Liver (tissue), 9 donors: ENCODE measurements around the gene SUSD4. TPM values are rescaled to one million over a fixed set of nuclear protein-coding genes. Genes with fewer than 3 reads are reported as not detected.

Experiments used
- DNase-seq: peaks from one replicate; pipeline ENCODE4 v3.0.0-alpha.2; 2017; ENCODE audit warnings: low spot score
- H3K27ac ChIP-seq, 2 donors: one replicate each; pipeline ENCODE4 v1.7.0; 2013; ENCODE audit warnings: inconsistent platforms in 2 of 2, low read length in 2 of 2, control low read depth in 1 of 2, low read depth in 1 of 2, mild to moderate bottlenecking in 1 of 2
- H3K27me3 ChIP-seq, 4 donors: one replicate each; pipeline versions ENCODE4 v1.6.1 to v1.7.0; 2013; ENCODE audit warnings: low read length in 3 of 4, inconsistent platforms in 1 of 4, mild to moderate bottlenecking in 1 of 4, moderate library complexity in 1 of 4; ENCODE audit not compliant: control insufficient read depth in 4 of 4, insufficient read depth in 4 of 4
- H3K36me3 ChIP-seq, 4 donors: one replicate each; pipeline versions ENCODE4 v1.6.1 to v1.7.0; 2013; ENCODE audit warnings: low read length in 3 of 4, mild to moderate bottlenecking in 3 of 4, low read depth in 1 of 4, moderate library complexity in 1 of 4; ENCODE audit not compliant: control insufficient read depth in 4 of 4, insufficient read depth in 3 of 4
- H3K4me1 ChIP-seq, 4 donors: one replicate each; pipeline versions ENCODE4 v1.6.1 to v1.7.0; 2013; ENCODE audit warnings: low read length in 3 of 4, mild to moderate bottlenecking in 3 of 4, moderate library complexity in 1 of 4; ENCODE audit not compliant: control insufficient read depth in 4 of 4, insufficient read depth in 4 of 4
- H3K4me3 ChIP-seq, 3 donors: one replicate each; pipeline versions ENCODE4 v1.6.1 to v1.7.0; 2013; ENCODE audit warnings: low read length in 3 of 3, control low read depth in 1 of 3, low read depth in 1 of 3, mild to moderate bottlenecking in 1 of 3
- H3K9ac ChIP-seq, 2 donors: one replicate each; pipeline ENCODE4 v1.7.0; 2013; ENCODE audit warnings: low read length in 2 of 2, mild to moderate bottlenecking in 2 of 2, moderate library complexity in 2 of 2, control low read depth in 1 of 2, low read depth in 1 of 2
- H3K9me3 ChIP-seq, 4 donors: one replicate each; pipeline versions ENCODE4 v1.6.1 to v1.7.0; 2013; ENCODE audit warnings: low read length in 3 of 4; ENCODE audit not compliant: control insufficient read depth in 4 of 4
- EGR1 ChIP-seq, 2 donors: IDR thresholded peaks; 2 replicates each; pipeline ENCODE4 v1.6.1; 2016 to 2018; ENCODE audit warnings: antibody characterized with exemption in 2 of 2, low read depth in 2 of 2
- FOXA1 ChIP-seq: IDR thresholded peaks from 2 replicates; pipeline ENCODE4 v1.6.1; 2016; ENCODE audit warnings: antibody characterized with exemption
- FOXA2 ChIP-seq: IDR thresholded peaks from 2 replicates; pipeline ENCODE4 v1.6.1; 2016; ENCODE audit warnings: antibody characterized with exemption
- GABPA ChIP-seq, 2 donors: IDR thresholded peaks in 1 of 2; conservative IDR thresholded peaks in 1 of 2; 2 replicates each; pipeline ENCODE4 v1.6.1; 2016; ENCODE audit warnings: antibody characterized with exemption in 2 of 2, mild to moderate bottlenecking in 1 of 2, moderate library complexity in 1 of 2
- HNF4A ChIP-seq, 2 donors: conservative IDR thresholded peaks; 2 replicates each; pipeline ENCODE4 v1.6.1; 2016; ENCODE audit warnings: antibody characterized with exemption in 2 of 2, mild to moderate bottlenecking in 2 of 2
- HNF4G ChIP-seq: IDR thresholded peaks from 2 replicates; pipeline ENCODE4 v1.6.1; 2016; ENCODE audit warnings: antibody characterized with exemption
- JUND ChIP-seq, 2 donors: IDR thresholded peaks; 2 replicates each; pipeline ENCODE4 v1.6.1; 2016; ENCODE audit warnings: antibody characterized with exemption in 2 of 2
- NR2F2 ChIP-seq: IDR thresholded peaks from 2 replicates; pipeline ENCODE4 v1.6.1; 2016; ENCODE audit warnings: antibody characterized with exemption
- RAD21 ChIP-seq, 2 donors: IDR thresholded peaks; 2 replicates each; pipeline ENCODE4 v1.6.1; 2016; ENCODE audit warnings: antibody characterized with exemption in 2 of 2, mild to moderate bottlenecking in 2 of 2
- RXRA ChIP-seq, 2 donors: IDR thresholded peaks; 2 replicates each; pipeline ENCODE4 v1.6.1; 2017 to 2018; ENCODE audit warnings: antibody characterized with exemption in 2 of 2, mild to moderate bottlenecking in 1 of 2
- SP1 ChIP-seq: IDR thresholded peaks from 2 replicates; pipeline ENCODE4 v1.6.1; 2018; ENCODE audit warnings: antibody characterized with exemption, mild to moderate bottlenecking
- TAF1 ChIP-seq: conservative IDR thresholded peaks from 2 replicates; pipeline ENCODE4 v1.6.1; 2016; ENCODE audit warnings: antibody characterized with exemption, mild to moderate bottlenecking
- YY1 ChIP-seq: IDR thresholded peaks from 2 replicates; pipeline ENCODE4 v1.6.1; 2016; ENCODE audit warnings: antibody characterized with exemption, mild to moderate bottlenecking
- whole genome bisulfite sequencing: extraction: QIAGEN DNeasy Blood & Tissue Kit; methylation state at CpG from one replicate; pipeline ENCODE4 v1.1.7; 2013; 5-methylcytosine and 5-hydroxymethylcytosine counted together
- polyA plus RNA-seq, 2 donors: library from polyadenylated mRNA; stranded (reverse) in 1 of 2; unstranded in 1 of 2; fragments of 200-250 nt in 1 of 2; fragments of >200 nt in 1 of 2; fragmentation: Nextera tagmentation in 1 of 2; extraction: Ambion mirVana in 1 of 2; gene quantifications; one replicate each; pipeline versions ENCODE4 v1.2.1 to v1.2.3, GENCODE V29; 2013 to 2015
- total RNA-seq, 2 donors: library from RNA; depleted of rRNA; stranded (reverse); fragments of >200 nt; gene quantifications; one replicate each; pipeline ENCODE4 v1.2.3, GENCODE V29; 2014
- TF ChIP-seq, protein P1 (sequence below): IDR thresholded peaks from 2 replicates; pipeline ENCODE4 v1.6.1; 2016; ENCODE audit warnings: antibody characterized with exemption
- TF ChIP-seq, protein P2 (sequence below): IDR thresholded peaks from 2 replicates; pipeline ENCODE4 v1.6.1; 2016; ENCODE audit warnings: antibody characterized with exemption
- TF ChIP-seq, protein P3 (sequence below): IDR thresholded peaks from 2 replicates; pipeline ENCODE4 v1.6.1; 2016; ENCODE audit warnings: antibody characterized with exemption
- TF ChIP-seq, protein P4 (sequence below): IDR thresholded peaks from 2 replicates; pipeline ENCODE4 v1.6.1; 2016; ENCODE audit warnings: antibody characterized with exemption, mild to moderate bottlenecking
- TF ChIP-seq, protein P5 (sequence below): fragments of 150-350 bp; IDR thresholded peaks from 2 replicates; pipeline ENCODE4 v1.5.1; 2017; ENCODE audit warnings: improper control_type of control experiment, low read depth, low read length; ENCODE audit not compliant: missing input control
- donor health status: healthy.
- donor health status: healthy.
- donor health status: healthy.
- donor health status: healthy.
- donor health status: healthy.

The SUSD4 gene
- total and polyA plus RNA-seq, 4 donors: 1.1 to 3.8 (median 1.8) TPM

DNA sequence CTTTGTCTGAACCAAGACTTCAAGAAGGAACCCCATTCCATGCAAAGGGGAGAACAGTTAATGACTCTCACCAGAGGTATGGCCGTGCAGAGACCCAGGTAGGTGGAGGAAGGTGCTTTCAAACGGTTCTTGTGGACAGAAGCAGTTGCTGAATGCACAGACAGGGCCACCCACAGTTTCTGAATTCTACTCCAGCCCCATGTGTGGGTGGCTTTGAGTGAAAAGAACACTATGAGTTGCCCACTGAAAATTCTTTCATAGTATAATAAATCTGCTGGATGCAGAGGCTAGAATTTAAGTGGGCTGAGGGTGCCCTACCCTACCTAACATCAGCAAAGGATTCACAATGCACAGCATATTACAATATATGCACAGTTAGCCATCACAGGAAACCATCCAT lies 22.0 kb upstream of the SUSD4 start:
- Histone ChIP-seq H3K9me3 (no peaks in the 10 kb centered on the region), H3K9ac (no peak overlapping the region), H3K27me3 (no peaks in the 10 kb centered on the region), H3K4me1 (no peaks in the 10 kb centered on the region), H3K4me3 (no peak overlapping the region), H3K27ac (no peak overlapping the region), H3K36me3 (no peaks in the 10 kb centered on the region)
- TF ChIP-seq TAF1 (no peak), HNF4G (no peak), EGR1 (IDR thresholded peaks at IDR 0.05; ENCODE audit: low read depth in 2 of 2) (no peak), RAD21 (IDR thresholded peaks at IDR 0.05) (no peak), FOXA2 (no peak), RXRA (IDR thresholded peaks at IDR 0.05) (no peak), SP1 (no peak), FOXA1 (no peak), JUND (IDR thresholded peaks at IDR 0.05) (no peak), NR2F2 (no peak), HNF4A (conservative IDR thresholded peaks at IDR 0.05) (no peak)
- TF ChIP-seq, protein P1, sequence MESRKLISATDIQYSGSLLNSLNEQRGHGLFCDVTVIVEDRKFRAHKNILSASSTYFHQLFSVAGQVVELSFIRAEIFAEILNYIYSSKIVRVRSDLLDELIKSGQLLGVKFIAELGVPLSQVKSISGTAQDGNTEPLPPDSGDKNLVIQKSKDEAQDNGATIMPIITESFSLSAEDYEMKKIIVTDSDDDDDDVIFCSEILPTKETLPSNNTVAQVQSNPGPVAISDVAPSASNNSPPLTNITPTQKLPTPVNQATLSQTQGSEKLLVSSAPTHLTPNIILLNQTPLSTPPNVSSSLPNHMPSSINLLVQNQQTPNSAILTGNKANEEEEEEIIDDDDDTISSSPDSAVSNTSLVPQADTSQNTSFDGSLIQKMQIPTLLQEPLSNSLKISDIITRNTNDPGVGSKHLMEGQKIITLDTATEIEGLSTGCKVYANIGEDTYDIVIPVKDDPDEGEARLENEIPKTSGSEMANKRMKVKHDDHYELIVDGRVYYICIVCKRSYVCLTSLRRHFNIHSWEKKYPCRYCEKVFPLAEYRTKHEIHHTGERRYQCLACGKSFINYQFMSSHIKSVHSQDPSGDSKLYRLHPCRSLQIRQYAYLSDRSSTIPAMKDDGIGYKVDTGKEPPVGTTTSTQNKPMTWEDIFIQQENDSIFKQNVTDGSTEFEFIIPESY: no peak
- TF ChIP-seq, protein P2, sequence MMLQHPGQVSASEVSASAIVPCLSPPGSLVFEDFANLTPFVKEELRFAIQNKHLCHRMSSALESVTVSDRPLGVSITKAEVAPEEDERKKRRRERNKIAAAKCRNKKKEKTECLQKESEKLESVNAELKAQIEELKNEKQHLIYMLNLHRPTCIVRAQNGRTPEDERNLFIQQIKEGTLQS: no peak
- TF ChIP-seq, protein P3, sequence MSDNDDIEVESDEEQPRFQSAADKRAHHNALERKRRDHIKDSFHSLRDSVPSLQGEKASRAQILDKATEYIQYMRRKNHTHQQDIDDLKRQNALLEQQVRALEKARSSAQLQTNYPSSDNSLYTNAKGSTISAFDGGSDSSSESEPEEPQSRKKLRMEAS: no peak
- TF ChIP-seq, protein P4, sequence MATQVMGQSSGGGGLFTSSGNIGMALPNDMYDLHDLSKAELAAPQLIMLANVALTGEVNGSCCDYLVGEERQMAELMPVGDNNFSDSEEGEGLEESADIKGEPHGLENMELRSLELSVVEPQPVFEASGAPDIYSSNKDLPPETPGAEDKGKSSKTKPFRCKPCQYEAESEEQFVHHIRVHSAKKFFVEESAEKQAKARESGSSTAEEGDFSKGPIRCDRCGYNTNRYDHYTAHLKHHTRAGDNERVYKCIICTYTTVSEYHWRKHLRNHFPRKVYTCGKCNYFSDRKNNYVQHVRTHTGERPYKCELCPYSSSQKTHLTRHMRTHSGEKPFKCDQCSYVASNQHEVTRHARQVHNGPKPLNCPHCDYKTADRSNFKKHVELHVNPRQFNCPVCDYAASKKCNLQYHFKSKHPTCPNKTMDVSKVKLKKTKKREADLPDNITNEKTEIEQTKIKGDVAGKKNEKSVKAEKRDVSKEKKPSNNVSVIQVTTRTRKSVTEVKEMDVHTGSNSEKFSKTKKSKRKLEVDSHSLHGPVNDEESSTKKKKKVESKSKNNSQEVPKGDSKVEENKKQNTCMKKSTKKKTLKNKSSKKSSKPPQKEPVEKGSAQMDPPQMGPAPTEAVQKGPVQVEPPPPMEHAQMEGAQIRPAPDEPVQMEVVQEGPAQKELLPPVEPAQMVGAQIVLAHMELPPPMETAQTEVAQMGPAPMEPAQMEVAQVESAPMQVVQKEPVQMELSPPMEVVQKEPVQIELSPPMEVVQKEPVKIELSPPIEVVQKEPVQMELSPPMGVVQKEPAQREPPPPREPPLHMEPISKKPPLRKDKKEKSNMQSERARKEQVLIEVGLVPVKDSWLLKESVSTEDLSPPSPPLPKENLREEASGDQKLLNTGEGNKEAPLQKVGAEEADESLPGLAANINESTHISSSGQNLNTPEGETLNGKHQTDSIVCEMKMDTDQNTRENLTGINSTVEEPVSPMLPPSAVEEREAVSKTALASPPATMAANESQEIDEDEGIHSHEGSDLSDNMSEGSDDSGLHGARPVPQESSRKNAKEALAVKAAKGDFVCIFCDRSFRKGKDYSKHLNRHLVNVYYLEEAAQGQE: no peak
- DNase-seq: no peak
- 77% methylated on average over 2 of the region's 2 CpGs for WGBS

DNA sequence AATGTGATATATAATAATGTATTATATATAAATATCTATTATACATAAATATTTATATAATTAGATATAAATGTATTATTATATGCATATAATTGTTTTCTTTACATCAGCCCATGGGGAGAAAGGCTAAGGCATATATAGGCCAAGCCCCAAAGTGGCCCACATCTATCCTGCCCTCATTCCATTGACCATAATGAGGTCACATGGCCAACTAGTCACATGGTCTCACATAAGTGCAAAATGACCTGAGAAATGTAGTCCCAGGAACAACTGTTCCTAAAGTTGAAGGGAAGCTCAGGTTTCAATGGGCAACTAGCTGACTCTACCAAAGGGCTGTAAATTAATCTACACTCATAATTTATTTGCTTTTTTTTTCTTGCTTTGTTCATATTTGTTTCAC lies 14.8 kb upstream of the SUSD4 start:
- Histone ChIP-seq H3K9ac (no peak overlapping the region), H3K9me3 (peaks cover 2 to 8% (median 4%) of the 10 kb centered on the region in 4 donors), H3K36me3 (no peaks in the 10 kb centered on the region), H3K27me3 (no peaks in the 10 kb centered on the region), H3K4me1 (no peaks in the 10 kb centered on the region), H3K4me3 (no peak overlapping the region), H3K27ac (no peak overlapping the region)
- no peak for DNase-seq
- TF ChIP-seq RAD21 (IDR thresholded peaks at IDR 0.05) (no peak), NR2F2 (no peak), JUND (IDR thresholded peaks at IDR 0.05) (no peak), GABPA (IDR thresholded peaks at IDR 0.05 in 1 of 2, conservative IDR thresholded peaks at IDR 0.05 in 1 of 2) (no peak), TAF1 (no peak), EGR1 (IDR thresholded peaks at IDR 0.05; ENCODE audit: low read depth in 2 of 2) (no peak), SP1 (no peak), HNF4G (no peak), YY1 (no peak), RXRA (IDR thresholded peaks at IDR 0.05) (no peak), FOXA1 (no peak), HNF4A (conservative IDR thresholded peaks at IDR 0.05) (no peak)
- TF ChIP-seq, protein P1: no peak
- TF ChIP-seq, protein P4: no peak
- TF ChIP-seq, protein P5, sequence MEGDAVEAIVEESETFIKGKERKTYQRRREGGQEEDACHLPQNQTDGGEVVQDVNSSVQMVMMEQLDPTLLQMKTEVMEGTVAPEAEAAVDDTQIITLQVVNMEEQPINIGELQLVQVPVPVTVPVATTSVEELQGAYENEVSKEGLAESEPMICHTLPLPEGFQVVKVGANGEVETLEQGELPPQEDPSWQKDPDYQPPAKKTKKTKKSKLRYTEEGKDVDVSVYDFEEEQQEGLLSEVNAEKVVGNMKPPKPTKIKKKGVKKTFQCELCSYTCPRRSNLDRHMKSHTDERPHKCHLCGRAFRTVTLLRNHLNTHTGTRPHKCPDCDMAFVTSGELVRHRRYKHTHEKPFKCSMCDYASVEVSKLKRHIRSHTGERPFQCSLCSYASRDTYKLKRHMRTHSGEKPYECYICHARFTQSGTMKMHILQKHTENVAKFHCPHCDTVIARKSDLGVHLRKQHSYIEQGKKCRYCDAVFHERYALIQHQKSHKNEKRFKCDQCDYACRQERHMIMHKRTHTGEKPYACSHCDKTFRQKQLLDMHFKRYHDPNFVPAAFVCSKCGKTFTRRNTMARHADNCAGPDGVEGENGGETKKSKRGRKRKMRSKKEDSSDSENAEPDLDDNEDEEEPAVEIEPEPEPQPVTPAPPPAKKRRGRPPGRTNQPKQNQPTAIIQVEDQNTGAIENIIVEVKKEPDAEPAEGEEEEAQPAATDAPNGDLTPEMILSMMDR: no peak
- TF ChIP-seq, protein P3: no peak
